ENCODE measurements around the gene POC1A.

GRCh38 chr3:52190294-52191074, 36.3 kb upstream of the POC1A start:
- TF ChIP-seq POLR2A (IDR thresholded peaks at IDR 0.05; ENCODE audit: low read length) (no peak), GATA1 (IDR thresholded peaks at IDR 0.05; ENCODE audit: low read depth, low read length) (no peak)

All from erythroblast (primary cell).